ENCODE data around the gene ARAP1.
A peak's percentile ranks its signal among the peaks of the same experiment; 100 is the strongest.

The ARAP1 gene

DNA sequence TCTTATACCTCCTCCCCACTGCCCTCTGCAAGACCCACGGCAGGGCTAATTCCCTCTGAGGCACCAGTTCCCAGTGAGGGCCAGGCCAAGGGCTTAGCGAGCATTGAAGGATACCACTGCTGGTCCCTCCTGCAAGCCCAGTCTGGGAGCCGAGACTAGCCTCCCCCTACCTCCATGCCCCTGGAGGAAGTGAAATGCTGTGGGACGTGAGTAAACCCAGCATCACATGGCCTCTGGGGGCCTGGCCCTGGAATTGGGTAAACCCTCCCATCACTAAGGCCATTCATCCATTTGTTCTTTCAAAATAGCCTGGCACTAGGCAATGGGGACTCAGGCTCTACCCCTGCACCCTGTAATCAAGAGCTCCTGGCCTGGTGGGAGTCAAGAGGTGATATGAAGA, 24.7 kb downstream of the ARAP1 start:
- DNase-seq (ENCODE audit: low read depth, low spot score) = no peak
- no peak overlapping the region for H3K27ac ChIP-seq

DNA sequence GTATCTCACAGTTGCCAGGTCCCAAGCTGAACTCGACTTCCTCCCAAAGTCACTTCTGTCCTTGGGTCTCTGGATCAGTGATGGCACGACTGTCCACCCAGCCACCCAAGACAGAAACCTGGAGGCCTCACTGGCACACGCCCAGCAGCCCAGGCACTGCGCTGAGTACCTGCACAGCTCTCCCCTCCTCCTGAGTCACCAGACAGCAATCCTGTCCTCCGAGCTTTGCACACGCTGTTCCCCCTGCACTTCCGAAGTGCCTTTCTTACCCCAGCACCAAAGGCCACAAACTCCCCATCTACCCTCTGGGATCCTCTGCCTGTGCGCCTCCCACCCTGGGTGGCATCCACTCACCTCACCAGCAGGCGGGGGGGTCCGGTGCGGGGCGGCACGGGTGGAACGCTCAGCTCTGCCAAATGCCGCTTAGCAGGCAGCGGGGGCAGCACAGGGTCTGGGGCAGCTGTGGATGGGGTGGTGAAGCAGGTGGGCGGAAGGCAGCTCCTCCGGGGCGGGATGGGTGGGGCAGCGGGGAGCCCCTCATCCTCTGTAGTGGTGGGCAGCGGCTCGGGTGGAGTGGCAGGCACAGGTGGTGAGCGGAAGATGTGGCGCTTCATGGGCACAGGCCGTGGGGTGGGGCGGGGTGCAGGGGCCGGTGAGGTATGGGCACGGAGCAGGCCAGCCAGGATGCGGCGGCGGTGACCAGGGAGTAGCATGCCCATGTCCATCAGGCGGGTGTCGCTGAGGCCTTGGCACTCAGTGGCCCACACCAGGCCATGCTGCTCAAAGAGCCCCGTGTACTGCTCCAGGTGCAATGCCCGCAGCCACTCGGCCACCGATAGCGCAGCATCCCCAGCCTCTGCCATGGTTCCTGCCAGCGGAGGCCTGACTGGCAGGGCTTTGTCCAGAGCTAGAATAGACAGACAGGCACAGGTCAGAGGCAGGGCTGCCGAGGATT, 25.7 kb downstream of the ARAP1 start:
- no peak for DNase-seq (ENCODE audit: low read depth, low spot score)
- H3K27ac ChIP-seq = no peak overlapping the region

DNA sequence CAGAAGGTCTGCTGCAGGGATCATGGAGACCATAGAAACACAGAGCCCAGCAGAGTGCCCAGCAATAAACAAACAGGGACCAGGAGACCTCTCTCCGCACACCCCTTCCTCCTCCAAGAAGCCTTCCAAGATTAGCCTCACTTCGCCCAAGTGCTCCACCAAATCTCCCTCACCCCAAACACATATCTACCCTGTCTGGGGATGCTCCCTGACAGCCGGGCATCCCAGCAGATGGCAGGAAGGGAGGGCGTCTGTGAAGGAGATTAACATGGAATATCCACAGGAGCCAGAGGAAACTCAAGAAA, 26.5 kb downstream of the ARAP1 start:
- no peak overlapping the region for H3K27ac ChIP-seq
- DNase-seq (ENCODE audit: low read depth, low spot score) = no peak

DNA sequence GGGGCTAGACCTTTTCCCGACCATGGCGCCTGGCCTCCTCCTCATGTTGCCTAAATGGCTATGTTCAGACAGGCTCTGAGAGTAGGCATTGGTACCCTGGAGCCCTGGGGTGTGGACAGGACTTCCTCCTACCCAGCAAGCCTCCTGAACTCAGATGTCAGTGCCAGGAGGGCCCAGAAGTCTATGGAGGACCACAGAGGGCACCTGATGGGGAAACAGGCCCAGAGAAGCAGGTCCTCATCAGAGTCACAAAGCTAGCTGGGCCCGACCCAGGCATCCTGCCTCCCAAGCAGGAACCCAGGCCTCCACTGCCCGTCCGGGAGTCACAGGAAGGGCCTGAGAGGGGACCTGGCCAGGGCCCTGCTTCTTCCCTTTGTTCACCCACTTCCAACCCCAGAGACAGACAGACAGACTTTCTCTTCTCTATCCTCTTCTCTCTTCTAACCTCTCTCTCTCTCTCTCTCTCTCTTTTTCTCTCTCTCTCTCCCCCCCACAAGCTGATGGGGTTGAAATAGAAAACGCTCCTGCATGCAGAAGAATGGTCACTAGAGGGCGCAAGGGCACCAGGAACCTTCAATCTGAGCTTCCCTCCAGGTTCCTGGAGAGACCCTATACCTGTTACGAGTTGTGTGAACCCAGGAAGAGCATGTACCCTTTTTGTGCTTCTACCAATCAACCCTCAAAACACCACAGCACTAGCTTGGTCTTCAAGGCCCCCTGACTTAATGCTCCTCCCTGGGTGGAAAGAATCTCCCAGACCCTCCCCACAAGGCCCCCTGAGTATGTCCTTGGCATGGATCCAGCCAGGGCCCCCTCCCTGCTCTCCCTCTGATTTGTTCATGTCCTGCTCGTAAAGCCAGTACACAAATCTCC, 27.1 kb downstream of the ARAP1 start:
- no peak for DNase-seq (ENCODE audit: low read depth, low spot score)
- H3K27ac ChIP-seq = no peak overlapping the region

DNA sequence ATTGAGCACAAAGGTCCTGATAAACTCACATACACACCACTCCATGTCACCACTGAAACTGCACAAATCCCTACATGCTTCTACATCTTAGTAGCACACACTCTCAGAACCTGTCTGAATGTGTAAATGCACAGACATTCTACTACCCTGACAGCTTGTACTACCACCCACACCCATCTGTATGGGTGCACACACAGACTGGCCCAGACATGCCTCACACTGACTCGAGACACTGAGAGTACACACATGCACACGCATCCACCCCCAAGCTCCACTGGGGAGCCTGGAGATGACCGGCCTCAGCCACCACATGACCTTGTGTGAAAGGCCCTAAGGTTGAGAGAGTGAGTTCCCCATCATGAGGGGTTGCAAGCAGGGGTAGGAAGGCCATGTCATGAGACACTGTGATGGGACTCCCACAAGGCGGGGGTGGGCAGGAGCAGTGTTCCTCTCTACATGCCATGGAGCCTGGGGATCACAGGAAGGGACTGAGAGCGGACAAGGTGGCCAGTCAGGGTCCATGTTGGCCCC, 28.1 kb downstream of the ARAP1 start:
- peak overlapping the region; percentile 84 for H3K27ac ChIP-seq
- DNase-seq (ENCODE audit: low read depth, low spot score) = no peak

DNA sequence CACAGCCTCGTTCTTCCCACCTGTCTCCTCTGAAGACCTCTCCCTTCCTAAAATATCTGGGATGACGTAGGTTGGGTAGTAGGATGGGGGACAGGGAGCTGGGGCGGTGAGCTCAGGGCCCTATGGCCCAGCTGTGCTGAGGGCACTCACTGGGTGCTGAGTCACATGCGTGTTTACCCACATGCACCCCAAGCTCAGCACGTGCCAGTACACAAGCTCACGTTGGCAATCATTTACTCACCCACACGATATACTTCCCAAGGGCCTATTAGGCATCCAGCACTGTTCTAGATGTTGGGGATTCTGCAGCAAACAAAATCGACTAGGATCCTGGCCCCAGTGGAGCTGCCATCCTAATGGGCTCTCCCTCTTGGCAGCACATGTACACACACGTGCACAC, 28.7 kb downstream of the ARAP1 start:
- peak overlapping the region; percentile 84 for H3K27ac ChIP-seq
- no peak for DNase-seq (ENCODE audit: low read depth, low spot score)

DNA sequence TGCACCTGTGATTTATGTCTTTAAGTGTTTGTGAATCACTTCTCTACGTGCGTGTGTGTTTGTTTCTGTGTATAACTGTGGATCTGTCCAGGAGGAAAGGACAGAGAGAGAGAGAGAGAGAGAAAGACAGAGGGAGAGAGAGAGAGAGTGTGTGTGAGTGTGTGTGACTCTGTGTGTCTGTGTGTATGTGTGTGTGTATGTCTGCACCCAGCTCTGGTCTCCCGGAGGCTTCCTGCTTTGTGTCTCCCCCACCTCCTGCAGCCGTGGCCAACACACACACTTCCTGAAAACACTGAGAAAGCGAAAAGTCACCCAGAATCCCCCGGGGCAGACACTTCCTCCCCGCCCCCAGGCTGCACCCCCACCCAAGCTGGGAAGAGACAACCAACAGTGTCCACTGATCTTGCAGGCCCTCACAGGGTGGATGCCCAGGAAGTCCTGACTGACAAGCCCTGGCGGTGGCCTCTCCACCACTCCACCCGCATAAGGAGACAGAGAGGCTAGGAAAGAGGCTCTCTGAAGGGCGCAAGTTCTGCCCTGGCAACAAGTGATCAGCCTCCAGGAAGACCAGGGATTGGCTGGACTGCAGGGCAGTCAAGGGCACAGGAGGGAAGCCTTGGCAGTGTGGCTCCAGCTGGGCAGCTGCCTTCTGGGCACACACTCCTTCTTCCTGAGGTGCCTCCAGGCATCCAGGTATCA, 30.0 kb downstream of the ARAP1 start:
- H3K27ac ChIP-seq = peak overlapping the region; percentile 84
- DNase-seq (ENCODE audit: low read depth, low spot score) = peak; percentile 75

DNA sequence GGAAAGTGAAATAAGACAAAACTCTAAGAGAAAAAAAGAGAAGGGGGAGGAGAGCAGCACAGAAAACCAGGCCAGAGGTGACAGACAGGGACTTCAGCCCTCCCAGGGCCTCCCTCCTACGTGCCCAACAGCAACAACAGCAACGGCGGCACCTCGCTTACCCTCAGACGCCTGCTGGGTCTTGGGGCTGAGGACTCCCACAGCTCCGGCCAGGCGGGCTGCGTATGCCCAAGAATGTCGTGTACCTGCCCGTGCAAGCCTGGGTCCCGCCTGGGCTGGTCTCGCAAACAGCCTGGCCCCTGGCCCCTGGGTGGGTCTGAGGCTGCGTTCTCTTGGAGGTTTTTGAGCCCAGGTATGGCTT, 30.5 kb downstream of the ARAP1 start:
- H3K27ac ChIP-seq = peak overlapping the region; percentile 84
- no peak for DNase-seq (ENCODE audit: low read depth, low spot score)

DNA sequence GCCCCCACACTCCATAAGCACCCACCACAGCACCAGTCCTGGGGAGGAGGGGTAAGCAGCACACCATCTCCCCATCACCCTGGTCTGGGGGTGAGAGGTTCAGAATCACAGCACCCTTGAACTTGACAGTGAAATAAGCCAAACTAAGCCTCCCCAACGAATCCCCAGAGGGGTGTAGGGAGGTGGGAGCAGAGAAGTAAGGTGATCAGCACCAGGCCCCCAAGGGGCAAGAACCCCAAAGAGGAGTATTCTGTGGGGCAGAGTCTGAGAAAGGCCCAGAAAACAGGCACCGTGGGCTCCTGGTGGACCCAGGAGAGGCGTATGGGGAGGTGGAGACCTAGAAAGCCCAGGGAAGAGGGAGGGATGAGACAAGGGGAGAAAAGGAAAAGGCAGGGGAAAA, 30.9 kb downstream of the ARAP1 start:
- DNase-seq (ENCODE audit: low read depth, low spot score) = no peak

DNA sequence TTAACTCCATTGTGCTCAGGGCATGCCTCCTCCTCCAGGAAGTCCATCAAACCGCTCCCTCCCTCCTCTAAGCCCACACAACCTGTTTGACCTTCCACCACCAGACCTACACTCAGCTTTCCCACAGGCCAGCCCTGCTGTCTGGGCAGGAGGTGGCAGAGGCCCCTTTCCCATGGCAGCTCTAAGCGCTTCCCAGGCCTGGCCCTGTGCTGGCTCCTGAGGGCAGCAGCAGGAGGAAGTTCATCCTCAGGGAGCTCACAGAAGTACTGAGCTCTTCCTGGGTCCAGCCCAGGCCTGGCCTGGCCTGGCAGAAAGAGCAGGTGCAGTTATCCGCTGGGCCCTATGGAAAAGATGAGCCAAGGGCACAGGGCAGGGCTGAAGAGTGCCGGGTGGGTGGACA, 31.4 kb downstream of the ARAP1 start:
- H3K27ac ChIP-seq = no peak overlapping the region
- no peak for DNase-seq (ENCODE audit: low read depth, low spot score)

More for the DNA sequence above, 30.9 kb downstream of the ARAP1 start:
- H3K27ac ChIP-seq = peak overlapping the region; percentile 84

DNA sequence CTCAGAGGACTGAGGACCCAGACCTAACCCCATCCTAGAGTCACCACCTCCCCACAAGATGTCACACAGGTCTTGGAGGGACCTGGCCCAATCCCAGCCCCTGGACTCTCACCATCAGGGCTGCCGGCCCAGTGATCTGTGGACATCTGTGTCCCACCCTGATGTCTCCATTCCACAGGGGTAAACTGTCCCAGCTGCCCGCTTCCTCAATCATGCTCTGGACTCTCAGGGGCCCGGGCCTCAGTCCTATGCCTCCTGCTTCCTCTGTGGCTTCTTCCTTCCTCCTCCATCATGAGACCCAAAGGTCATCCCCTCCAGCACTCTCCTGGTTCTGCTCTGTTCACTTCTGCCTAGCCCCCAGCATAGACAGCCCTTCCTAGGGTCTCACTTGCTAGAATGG, 32.2 kb downstream of the ARAP1 start:
- no peak overlapping the region for H3K27ac ChIP-seq
- no peak for DNase-seq (ENCODE audit: low read depth, low spot score)

DNA sequence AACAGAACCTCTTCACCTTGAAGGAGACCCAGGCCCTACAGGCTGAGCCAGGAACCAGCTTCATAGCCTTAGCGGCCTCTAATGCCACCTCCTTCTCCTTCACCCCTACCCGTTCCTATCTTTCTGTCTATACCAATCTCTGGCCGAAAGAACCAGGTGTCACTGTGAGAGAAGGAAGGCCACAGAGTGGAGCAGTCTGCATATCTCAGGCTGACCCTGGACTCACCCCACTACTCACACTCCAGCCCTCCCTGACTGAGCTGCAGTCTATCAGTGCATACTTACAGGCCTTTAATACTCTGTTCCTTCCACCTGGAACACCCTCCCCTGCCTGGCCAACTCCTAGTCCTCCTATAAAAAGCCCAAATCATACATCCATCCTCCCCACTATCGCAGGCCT, 32.7 kb downstream of the ARAP1 start:
- DNase-seq (ENCODE audit: low read depth, low spot score) = no peak
- H3K27ac ChIP-seq = no peak overlapping the region

DNA sequence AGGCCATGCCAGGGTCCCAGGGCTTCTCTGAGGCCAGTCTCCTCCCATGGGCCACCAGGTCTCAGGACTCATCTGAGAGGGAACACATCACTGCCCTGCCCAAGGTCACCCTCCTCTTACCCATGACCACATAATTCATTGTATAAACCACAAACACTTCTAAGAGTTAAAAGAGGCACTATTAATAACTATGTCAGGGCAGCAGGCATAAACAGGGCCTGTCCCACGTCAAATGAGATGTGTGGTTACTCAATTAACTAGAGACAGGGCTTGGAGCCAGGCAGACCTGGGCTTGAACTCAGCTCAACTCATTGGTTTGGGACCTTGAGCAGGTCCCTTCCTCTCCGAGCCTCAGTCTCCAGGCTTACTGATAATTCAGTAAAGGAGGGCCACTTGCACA, 33.1 kb downstream of the ARAP1 start:
- no peak for DNase-seq (ENCODE audit: low read depth, low spot score)
- H3K27ac ChIP-seq = no peak overlapping the region

DNA sequence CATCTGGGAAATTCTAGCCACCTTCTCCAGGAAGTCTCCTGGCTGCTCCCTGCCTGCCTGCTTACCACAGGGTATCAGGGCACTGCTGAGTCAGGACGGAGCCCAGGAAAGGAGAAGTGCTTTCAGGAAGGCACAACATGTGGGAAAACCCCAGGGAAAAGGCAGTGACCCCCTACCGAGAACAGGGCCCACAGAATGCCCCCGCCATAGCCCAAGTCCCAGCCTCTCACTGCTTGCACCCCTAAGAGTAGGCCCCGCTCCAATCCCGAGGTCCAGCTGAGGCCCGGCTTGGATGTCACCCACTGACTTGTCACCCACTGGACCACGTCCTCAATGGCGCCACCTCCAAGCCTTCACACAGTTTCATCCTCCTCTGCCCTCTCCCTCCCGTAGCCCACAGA, 34.1 kb downstream of the ARAP1 start:
- DNase-seq (ENCODE audit: low read depth, low spot score) = no peak
- H3K27ac ChIP-seq = no peak overlapping the region

DNA sequence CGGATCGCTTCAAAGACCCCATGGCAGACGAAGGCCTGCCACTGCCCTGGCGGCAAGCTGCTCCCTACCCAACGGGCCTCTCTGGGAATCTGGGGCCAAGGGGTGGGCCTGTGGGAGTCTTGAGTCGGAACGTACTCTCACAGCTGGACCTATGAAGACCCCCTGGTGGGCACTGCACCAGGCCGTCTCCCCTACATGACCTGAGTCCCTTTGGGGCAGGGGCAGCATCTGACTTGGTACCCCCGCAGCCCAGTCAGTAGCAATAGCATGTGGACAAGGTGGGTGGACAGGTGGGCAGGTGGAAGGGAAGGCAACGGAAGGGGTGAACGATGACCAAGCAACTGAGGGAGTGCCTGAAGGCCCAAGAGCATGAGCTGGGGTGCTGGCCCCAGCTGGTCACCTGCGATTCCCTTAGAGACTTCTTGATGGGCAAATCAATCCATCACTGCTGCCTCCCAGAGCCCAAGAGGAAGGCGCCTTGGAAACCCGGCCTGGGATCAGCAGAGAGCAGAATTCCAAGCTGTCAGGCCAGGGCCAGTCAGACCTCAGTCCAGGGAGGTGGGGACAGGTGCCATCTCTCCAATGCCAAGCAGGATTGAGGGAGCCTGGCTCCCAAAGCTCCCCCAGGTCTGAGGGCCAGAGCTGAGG, 35.3 kb downstream of the ARAP1 start:
- H3K27ac ChIP-seq = no peak overlapping the region
- no peak for DNase-seq (ENCODE audit: low read depth, low spot score)

DNA sequence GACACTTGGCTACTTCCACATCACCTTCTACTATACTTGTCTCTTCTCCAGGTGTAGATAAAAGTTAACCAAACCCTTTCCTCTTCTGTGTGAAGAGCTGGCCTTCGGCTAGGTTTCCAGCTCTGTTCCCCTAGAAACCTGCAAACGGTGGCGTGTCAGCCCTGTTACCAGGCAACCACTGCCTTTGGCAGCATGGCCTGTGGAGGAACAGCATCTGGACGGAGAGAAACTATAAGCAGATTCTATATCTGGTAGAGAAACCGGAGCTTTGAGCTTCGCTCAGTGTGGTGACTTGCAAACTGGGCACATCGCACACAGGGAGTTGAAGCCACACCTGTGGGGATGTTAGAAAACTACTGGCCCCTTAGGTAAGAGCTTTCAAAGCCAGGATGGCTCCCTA, 35.9 kb downstream of the ARAP1 start:
- no peak overlapping the region for H3K27ac ChIP-seq
- no peak for DNase-seq (ENCODE audit: low read depth, low spot score)

DNA sequence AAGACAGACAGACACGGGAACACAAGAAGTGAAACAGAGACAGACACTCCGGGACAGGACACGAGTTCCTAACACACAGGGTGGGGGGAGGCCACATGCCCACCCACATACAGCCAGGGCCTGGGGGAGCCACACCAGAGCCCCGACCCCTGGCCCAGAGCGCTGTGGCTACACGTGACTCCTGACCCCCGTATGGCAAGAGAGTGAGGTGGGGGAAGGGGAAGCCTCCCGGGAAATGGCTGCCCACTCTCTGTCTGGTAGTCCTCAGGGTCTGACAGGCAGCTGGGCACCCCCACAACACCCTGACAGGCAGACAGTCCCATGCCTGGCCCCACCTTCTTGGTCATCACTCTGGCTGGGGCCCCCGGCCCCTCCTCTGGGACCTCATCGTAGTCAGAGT, 39.4 kb downstream of the ARAP1 start:
- no peak for DNase-seq (ENCODE audit: low read depth, low spot score)
- no peak overlapping the region for H3K27ac ChIP-seq

DNA sequence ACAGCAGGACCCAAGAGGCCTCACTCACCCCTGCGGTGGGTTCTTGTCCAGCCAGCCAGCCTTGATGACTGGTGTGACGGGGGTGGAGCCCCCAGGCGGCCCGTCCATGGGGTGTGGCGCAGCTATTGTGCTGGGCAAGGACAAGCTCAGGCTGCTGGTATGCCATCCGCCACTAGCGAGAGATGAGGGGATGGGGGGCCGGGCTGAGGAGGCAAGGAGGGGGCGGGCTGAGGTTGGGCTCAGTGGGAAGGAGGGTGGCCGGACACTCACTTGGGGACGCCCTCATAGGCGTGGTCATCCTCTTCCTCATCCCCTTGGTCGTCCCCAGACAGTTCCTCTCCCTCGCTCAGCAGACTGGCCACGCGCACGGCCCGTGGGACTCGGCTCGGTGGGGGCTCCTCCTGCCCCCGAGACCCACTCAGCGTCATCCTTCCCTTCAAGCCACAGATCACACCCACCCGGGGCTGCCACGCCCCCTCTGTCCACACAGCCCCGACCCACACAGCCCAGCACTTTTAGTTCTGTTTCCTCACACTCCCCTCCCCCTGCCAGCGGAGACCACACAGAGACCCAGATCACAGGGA, 39.9 kb downstream of the ARAP1 start:
- no peak overlapping the region for H3K27ac ChIP-seq
- DNase-seq (ENCODE audit: low read depth, low spot score) = no peak

DNA sequence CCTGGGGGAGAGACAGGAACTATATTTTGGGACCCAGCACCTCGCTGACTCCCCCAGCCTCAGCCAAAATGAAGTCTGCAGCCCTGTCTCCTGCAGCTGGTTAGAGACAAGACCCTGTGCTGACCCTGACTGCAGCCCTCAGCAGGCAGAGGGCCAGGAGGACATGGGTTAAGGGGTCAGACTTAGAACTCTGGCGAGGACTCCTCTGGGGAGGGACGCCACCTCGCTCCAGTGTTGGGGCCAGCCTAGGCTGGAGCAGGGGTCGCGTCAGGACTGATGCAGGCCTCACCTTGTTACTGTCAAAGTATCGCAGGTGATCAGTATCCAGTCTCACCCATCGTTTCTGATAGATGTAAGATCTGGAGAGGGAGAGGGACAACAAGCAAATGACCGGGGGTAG, 41.1 kb downstream of the ARAP1 start:
- no peak overlapping the region for H3K27ac ChIP-seq
- DNase-seq (ENCODE audit: low read depth, low spot score) = no peak

DNA sequence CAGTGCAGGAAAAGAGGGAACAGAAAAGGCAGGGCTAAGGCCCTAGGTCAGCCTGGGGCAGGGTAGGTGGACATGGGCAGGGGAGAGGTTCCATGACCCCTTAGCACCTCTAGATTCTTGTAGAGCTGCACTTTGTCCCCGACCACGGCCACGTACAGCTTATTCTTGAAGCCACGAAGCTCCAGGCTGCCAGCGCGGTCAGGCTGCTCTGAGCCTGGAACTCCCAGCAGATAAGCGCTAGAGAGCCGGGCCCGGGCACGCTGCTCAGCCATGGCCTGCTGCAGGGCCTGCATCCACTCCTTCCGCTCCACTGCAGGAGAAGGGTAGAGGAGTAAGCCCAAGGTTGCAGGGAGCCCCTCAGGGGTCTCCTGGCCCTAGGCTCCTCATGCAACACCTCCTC, 41.9 kb downstream of the ARAP1 start:
- no peak overlapping the region for H3K27ac ChIP-seq
- DNase-seq (ENCODE audit: low read depth, low spot score) = no peak
